Liver (tissue), 9 donors: ENCODE results near the gene STC2. TPM values are rescaled to one million over a fixed set of nuclear protein-coding genes. Genes with fewer than 3 reads are reported as not detected.

Experiments used
- DNase-seq: peaks from one replicate; pipeline ENCODE4 v3.0.0-alpha.2; 2017; ENCODE audit warnings: low spot score
- H3K27ac ChIP-seq, 2 donors: one replicate each; pipeline ENCODE4 v1.7.0; 2013; ENCODE audit warnings: inconsistent platforms in 2 of 2, low read length in 2 of 2, control low read depth in 1 of 2, low read depth in 1 of 2, mild to moderate bottlenecking in 1 of 2
- H3K27me3 ChIP-seq, 4 donors: one replicate each; pipeline versions ENCODE4 v1.6.1 to v1.7.0; 2013; ENCODE audit warnings: low read length in 3 of 4, inconsistent platforms in 1 of 4, mild to moderate bottlenecking in 1 of 4, moderate library complexity in 1 of 4; ENCODE audit not compliant: control insufficient read depth in 4 of 4, insufficient read depth in 4 of 4
- H3K36me3 ChIP-seq, 4 donors: one replicate each; pipeline versions ENCODE4 v1.6.1 to v1.7.0; 2013; ENCODE audit warnings: low read length in 3 of 4, mild to moderate bottlenecking in 3 of 4, low read depth in 1 of 4, moderate library complexity in 1 of 4; ENCODE audit not compliant: control insufficient read depth in 4 of 4, insufficient read depth in 3 of 4
- H3K4me1 ChIP-seq, 4 donors: one replicate each; pipeline versions ENCODE4 v1.6.1 to v1.7.0; 2013; ENCODE audit warnings: low read length in 3 of 4, mild to moderate bottlenecking in 3 of 4, moderate library complexity in 1 of 4; ENCODE audit not compliant: control insufficient read depth in 4 of 4, insufficient read depth in 4 of 4
- H3K4me3 ChIP-seq, 3 donors: one replicate each; pipeline versions ENCODE4 v1.6.1 to v1.7.0; 2013; ENCODE audit warnings: low read length in 3 of 3, control low read depth in 1 of 3, low read depth in 1 of 3, mild to moderate bottlenecking in 1 of 3
- H3K9ac ChIP-seq, 2 donors: one replicate each; pipeline ENCODE4 v1.7.0; 2013; ENCODE audit warnings: low read length in 2 of 2, mild to moderate bottlenecking in 2 of 2, moderate library complexity in 2 of 2, control low read depth in 1 of 2, low read depth in 1 of 2
- H3K9me3 ChIP-seq, 4 donors: one replicate each; pipeline versions ENCODE4 v1.6.1 to v1.7.0; 2013; ENCODE audit warnings: low read length in 3 of 4; ENCODE audit not compliant: control insufficient read depth in 4 of 4
- CTCF ChIP-seq: fragments of 150-350 bp; IDR thresholded peaks from 2 replicates; pipeline ENCODE4 v1.5.1; 2017; ENCODE audit warnings: improper control_type of control experiment, low read depth, low read length; ENCODE audit not compliant: missing input control
- FOXA1 ChIP-seq: IDR thresholded peaks from 2 replicates; pipeline ENCODE4 v1.6.1; 2016; ENCODE audit warnings: antibody characterized with exemption
- FOXA2 ChIP-seq: IDR thresholded peaks from 2 replicates; pipeline ENCODE4 v1.6.1; 2016; ENCODE audit warnings: antibody characterized with exemption
- HNF4A ChIP-seq, 2 donors: conservative IDR thresholded peaks; 2 replicates each; pipeline ENCODE4 v1.6.1; 2016; ENCODE audit warnings: antibody characterized with exemption in 2 of 2, mild to moderate bottlenecking in 2 of 2
- HNF4G ChIP-seq: IDR thresholded peaks from 2 replicates; pipeline ENCODE4 v1.6.1; 2016; ENCODE audit warnings: antibody characterized with exemption
- JUND ChIP-seq, 2 donors: IDR thresholded peaks; 2 replicates each; pipeline ENCODE4 v1.6.1; 2016; ENCODE audit warnings: antibody characterized with exemption in 2 of 2
- MAX ChIP-seq: IDR thresholded peaks from 2 replicates; pipeline ENCODE4 v1.6.1; 2016; ENCODE audit warnings: antibody characterized with exemption
- RAD21 ChIP-seq, 2 donors: IDR thresholded peaks; 2 replicates each; pipeline ENCODE4 v1.6.1; 2016; ENCODE audit warnings: antibody characterized with exemption in 2 of 2, mild to moderate bottlenecking in 2 of 2
- REST ChIP-seq: IDR thresholded peaks from 2 replicates; pipeline ENCODE4 v1.6.1; 2016; ENCODE audit warnings: antibody characterized with exemption, mild to moderate bottlenecking
- RXRA ChIP-seq, 2 donors: IDR thresholded peaks; 2 replicates each; pipeline ENCODE4 v1.6.1; 2017 to 2018; ENCODE audit warnings: antibody characterized with exemption in 2 of 2, mild to moderate bottlenecking in 1 of 2
- SP1 ChIP-seq: IDR thresholded peaks from 2 replicates; pipeline ENCODE4 v1.6.1; 2018; ENCODE audit warnings: antibody characterized with exemption, mild to moderate bottlenecking
- TAF1 ChIP-seq: conservative IDR thresholded peaks from 2 replicates; pipeline ENCODE4 v1.6.1; 2016; ENCODE audit warnings: antibody characterized with exemption, mild to moderate bottlenecking
- ZBTB33 ChIP-seq: IDR thresholded peaks from 2 replicates; pipeline ENCODE4 v1.6.1; 2016; ENCODE audit warnings: antibody characterized with exemption
- WGBS: extraction: QIAGEN DNeasy Blood & Tissue Kit; methylation state at CpG from one replicate; pipeline ENCODE4 v1.1.7; 2013; 5-methylcytosine and 5-hydroxymethylcytosine counted together
- polyA plus RNA-seq, 2 donors: library from polyadenylated mRNA; stranded (reverse) in 1 of 2; unstranded in 1 of 2; fragments of 200-250 nt in 1 of 2; fragments of >200 nt in 1 of 2; fragmentation: Nextera tagmentation in 1 of 2; extraction: Ambion mirVana in 1 of 2; gene quantifications; one replicate each; pipeline versions ENCODE4 v1.2.1 to v1.2.3, GENCODE V29; 2013 to 2015
- total RNA-seq, 2 donors: library from RNA; depleted of rRNA; stranded (reverse); fragments of >200 nt; gene quantifications; one replicate each; pipeline ENCODE4 v1.2.3, GENCODE V29; 2014
- donor health status: healthy.
- donor health status: healthy.
- donor health status: healthy.
- donor health status: healthy.
- donor health status: healthy.

STC2 gene
- total and polyA plus RNA-seq, 4 donors, result 0.04 to 0.18 (median 0.17) TPM; not detected in 1

DNA sequence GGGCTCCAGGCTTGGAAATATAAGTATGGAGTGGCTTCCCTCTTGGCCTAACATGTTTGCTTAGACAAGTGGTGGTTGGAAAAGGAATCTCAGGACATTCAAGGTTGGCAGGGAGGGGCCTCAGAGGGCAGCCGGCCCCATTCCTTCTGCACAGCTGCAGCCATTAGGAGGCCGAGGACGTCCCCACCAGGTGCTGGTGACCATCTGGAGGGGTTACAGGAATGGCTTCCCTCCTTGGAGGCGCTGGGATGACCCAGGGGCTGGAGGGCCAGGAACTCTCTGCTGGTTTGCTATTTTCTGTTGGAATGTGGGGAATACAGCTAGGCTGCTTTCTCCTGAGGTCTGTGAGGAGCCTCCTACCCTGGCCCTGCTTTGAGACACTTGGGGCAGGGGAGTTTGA, 18.5 kb downstream of the STC2 start:
- H3K4me3 ChIP-seq, result no peak overlapping the region
- no peak overlapping the region for H3K27ac ChIP-seq
- H3K9ac ChIP-seq, result no peak overlapping the region
- H3K9me3 ChIP-seq, result peaks cover 0 to 8% (median 2%) of the 10 kb centered on the region in 4 donors
- no peak for TF ChIP-seq FOXA1
- no peak for TF ChIP-seq RXRA (IDR thresholded peaks at IDR 0.05)
- no peak for TF ChIP-seq RAD21 (IDR thresholded peaks at IDR 0.05)
- TF ChIP-seq CTCF, result no peak
- no peak for TF ChIP-seq TAF1
- no peaks in the 10 kb centered on the region for H3K36me3 ChIP-seq
- no peaks in the 10 kb centered on the region for H3K27me3 ChIP-seq
- WGBS, result 85% methylated on average over 4 of the region's 4 CpGs
- DNase-seq, result no peak
- no peaks in the 10 kb centered on the region for H3K4me1 ChIP-seq

GRCh38 chr5:173308226-173308625, 20.0 kb downstream of the STC2 start:
- Histone ChIP-seq H3K4me3 (no peak overlapping the region), H3K27me3 (no peaks in the 10 kb centered on the region), H3K9ac (no peak overlapping the region), H3K36me3 (no peaks in the 10 kb centered on the region), H3K27ac (no peak overlapping the region), H3K9me3 (peaks cover 0 to 8% (median 2%) of the 10 kb centered on the region in 4 donors), H3K4me1 (no peaks in the 10 kb centered on the region)
- TF ChIP-seq HNF4G (no peak), RAD21 (IDR thresholded peaks at IDR 0.05) (no peak), RXRA (IDR thresholded peaks at IDR 0.05) (no peak), MAX (no peak), SP1 (no peak), FOXA2 (no peak), REST (no peak), JUND (IDR thresholded peaks at IDR 0.05) (no peak)
- DNase-seq, result no peak

GRCh38 chr5:173307695-173308094, 20.5 kb downstream of the STC2 start:
- no peak for DNase-seq
- H3K4me3 ChIP-seq, result no peak overlapping the region
- peaks cover 0 to 8% (median 2%) of the 10 kb centered on the region in 4 donors for H3K9me3 ChIP-seq
- H3K27ac ChIP-seq, result no peak overlapping the region
- H3K4me1 ChIP-seq, result no peaks in the 10 kb centered on the region
- no peaks in the 10 kb centered on the region for H3K27me3 ChIP-seq
- H3K36me3 ChIP-seq, result no peaks in the 10 kb centered on the region
- 94% methylated on average over 3 of the region's 3 CpGs for WGBS
- no peak overlapping the region for H3K9ac ChIP-seq
- no peak for TF ChIP-seq FOXA2
- no peak for TF ChIP-seq REST
- TF ChIP-seq FOXA1, result no peak
- TF ChIP-seq HNF4A (conservative IDR thresholded peaks at IDR 0.05), result no peak
- no peak for TF ChIP-seq RXRA (IDR thresholded peaks at IDR 0.05)
- no peak for TF ChIP-seq MAX
- TF ChIP-seq CTCF, result no peak
- TF ChIP-seq ZBTB33, result no peak
